Fibroblast of pulmonary artery (primary cell): ENCODE measurements around the gene WDFY4.

Experiments used
- DNase-seq: peaks from one replicate; pipeline ENCODE4 v3.0.0-alpha.2; 2010; ENCODE audit warnings: low read depth
- H3K4me3 ChIP-seq: replicated peaks from 2 replicates; pipeline ENCODE4 v1.5.1; 2011; ENCODE audit warnings: low read depth, mild to moderate bottlenecking, control low read depth, low read length, moderate library complexity
- TF ChIP-seq, protein P1 (sequence below): IDR thresholded peaks from 2 replicates; pipeline ENCODE4 v1.5.1; 2011; ENCODE audit warnings: mild to moderate bottlenecking, control low read depth, low read length, inconsistent platforms; ENCODE audit errors: missing control alignments

Gene WDFY4

GRCh38 chr10:48792687-48793096, 108.0 kb downstream of the WDFY4 start:
- peak; percentile 39 for DNase-seq
- TF ChIP-seq, protein P1, sequence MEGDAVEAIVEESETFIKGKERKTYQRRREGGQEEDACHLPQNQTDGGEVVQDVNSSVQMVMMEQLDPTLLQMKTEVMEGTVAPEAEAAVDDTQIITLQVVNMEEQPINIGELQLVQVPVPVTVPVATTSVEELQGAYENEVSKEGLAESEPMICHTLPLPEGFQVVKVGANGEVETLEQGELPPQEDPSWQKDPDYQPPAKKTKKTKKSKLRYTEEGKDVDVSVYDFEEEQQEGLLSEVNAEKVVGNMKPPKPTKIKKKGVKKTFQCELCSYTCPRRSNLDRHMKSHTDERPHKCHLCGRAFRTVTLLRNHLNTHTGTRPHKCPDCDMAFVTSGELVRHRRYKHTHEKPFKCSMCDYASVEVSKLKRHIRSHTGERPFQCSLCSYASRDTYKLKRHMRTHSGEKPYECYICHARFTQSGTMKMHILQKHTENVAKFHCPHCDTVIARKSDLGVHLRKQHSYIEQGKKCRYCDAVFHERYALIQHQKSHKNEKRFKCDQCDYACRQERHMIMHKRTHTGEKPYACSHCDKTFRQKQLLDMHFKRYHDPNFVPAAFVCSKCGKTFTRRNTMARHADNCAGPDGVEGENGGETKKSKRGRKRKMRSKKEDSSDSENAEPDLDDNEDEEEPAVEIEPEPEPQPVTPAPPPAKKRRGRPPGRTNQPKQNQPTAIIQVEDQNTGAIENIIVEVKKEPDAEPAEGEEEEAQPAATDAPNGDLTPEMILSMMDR = no peak
- H3K4me3 ChIP-seq = no peak overlapping the region

GRCh38 chr10:48794074-48794473, 109.4 kb downstream of the WDFY4 start:
- TF ChIP-seq, protein P1 = no peak
- no peak for DNase-seq

GRCh38 chr10:48796713-48797245, 112.1 kb downstream of the WDFY4 start:
- TF ChIP-seq, protein P1 = no peak
- H3K4me3 ChIP-seq = no peak overlapping the region
- no peak for DNase-seq

More at GRCh38 chr10:48794074-48794473, 109.4 kb downstream of the WDFY4 start:
- no peak overlapping the region for H3K4me3 ChIP-seq

GRCh38 chr10:48797830-48798229, 113.2 kb downstream of the WDFY4 start:
- TF ChIP-seq, protein P1 = no peak
- H3K4me3 ChIP-seq = no peak overlapping the region
- no peak for DNase-seq

DNA sequence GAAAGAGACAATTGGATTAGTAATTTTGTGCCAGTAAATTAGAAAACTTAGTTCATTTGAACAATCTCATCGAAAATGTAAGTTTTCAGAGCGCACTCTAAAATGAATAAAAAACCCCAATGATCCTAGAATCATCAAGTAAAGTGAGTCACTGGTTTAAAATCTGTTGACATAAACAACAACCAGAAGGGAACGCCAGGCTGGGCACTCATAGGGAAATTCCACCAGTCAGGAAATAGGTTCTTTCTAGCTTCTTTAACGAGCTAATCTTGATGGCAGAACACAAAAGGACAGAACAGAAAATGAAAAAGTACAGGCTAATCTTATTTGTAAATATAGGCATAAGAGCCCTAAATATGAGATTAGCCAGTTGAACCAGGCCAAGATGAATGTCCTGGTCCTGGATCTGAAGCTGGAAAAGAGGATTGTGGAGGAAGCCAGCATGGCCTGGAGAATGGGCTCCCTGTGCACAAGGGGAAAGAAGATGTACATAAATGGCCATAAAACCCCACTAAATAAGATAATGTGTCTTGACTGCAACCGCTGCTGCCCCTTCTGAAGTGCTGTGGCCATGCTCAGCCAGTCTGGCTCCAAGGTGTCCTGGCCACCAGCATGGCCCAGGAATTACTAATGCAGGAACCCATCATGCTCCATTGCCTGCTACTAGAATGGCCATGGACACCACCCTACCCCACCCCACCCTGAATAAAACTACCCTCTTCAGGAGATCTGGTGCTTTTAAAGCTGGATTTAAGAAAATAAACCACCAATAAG, 114.0 kb downstream of the WDFY4 start:
- no peak for DNase-seq

GRCh38 chr10:48799341-48800006, 114.8 kb downstream of the WDFY4 start:
- TF ChIP-seq, protein P1 = no peak
- no peak for DNase-seq
- no peak overlapping the region for H3K4me3 ChIP-seq

More for the DNA sequence above, 114.0 kb downstream of the WDFY4 start:
- TF ChIP-seq, protein P1 = no peak
- H3K4me3 ChIP-seq = no peak overlapping the region
